H9 (cell line): Measurements from ENCODE around the gene DDX49. TPM values are rescaled to one million over a fixed set of nuclear protein-coding genes. Genes with fewer than 3 reads are reported as not detected.

Experiments
- DNase-seq: peaks from one replicate; pipeline ENCODE4 v3.0.0-alpha.2; 2017
- H2AFZ ChIP-seq: one replicate; pipeline ENCODE4 v1.6.1; 2013; ENCODE audit warnings: mild to moderate bottlenecking, low read length, control low read depth, moderate library complexity
- H2AK5ac ChIP-seq: 2 replicates; pipeline ENCODE4 v1.6.1; 2013; ENCODE audit warnings: low read length, control low read depth, mixed read lengths; ENCODE audit not compliant: insufficient read length
- H2BK120ac ChIP-seq: one replicate; pipeline ENCODE4 v1.6.1; 2013; ENCODE audit warnings: low read depth, mild to moderate bottlenecking, low read length, control low read depth, inconsistent platforms; ENCODE audit not compliant: poor library complexity, severe bottlenecking
- H2BK12ac ChIP-seq: 2 replicates; pipeline ENCODE4 v1.6.1; 2013; ENCODE audit warnings: low read length, control low read depth, mixed read lengths, low read depth; ENCODE audit not compliant: insufficient read length
- H2BK15ac ChIP-seq: 2 replicates; pipeline ENCODE4 v1.6.1; 2013; ENCODE audit warnings: low read depth, low read length, control low read depth
- H2BK20ac ChIP-seq: one replicate; pipeline ENCODE4 v1.6.1; 2013; ENCODE audit warnings: low read depth, mild to moderate bottlenecking, low read length, control low read depth, inconsistent platforms; ENCODE audit not compliant: poor library complexity, severe bottlenecking
- H2BK5ac ChIP-seq: 2 replicates; pipeline ENCODE4 v1.6.1; 2013; ENCODE audit warnings: low read length, control low read depth, mixed read lengths; ENCODE audit not compliant: insufficient read length
- H3K14ac ChIP-seq: 2 replicates; pipeline ENCODE4 v1.6.1; 2013; ENCODE audit warnings: low read length, control low read depth; ENCODE audit not compliant: insufficient read depth
- H3K18ac ChIP-seq: 2 replicates; pipeline ENCODE4 v1.6.1; 2013; ENCODE audit warnings: low read depth, mild to moderate bottlenecking, mixed read lengths, low read length, control low read depth; ENCODE audit not compliant: insufficient read length
- H3K23ac ChIP-seq: 2 replicates; pipeline ENCODE4 v1.6.1; 2013; ENCODE audit warnings: low read length, control low read depth, mixed read lengths, low read depth; ENCODE audit not compliant: insufficient read length
- H3K23me2 ChIP-seq: 2 replicates; pipeline ENCODE4 v1.6.1; 2013; ENCODE audit warnings: low read depth, mild to moderate bottlenecking, mixed read lengths, low read length, control low read depth; ENCODE audit not compliant: insufficient read length, poor library complexity, severe bottlenecking
- H3K27ac ChIP-seq: 2 replicates; pipeline ENCODE4 v1.5.1; 2013; ENCODE audit warnings: low read length, control low read depth, mixed read lengths, low read depth; ENCODE audit not compliant: insufficient read length
- H3K27me3 ChIP-seq: 2 replicates; pipeline ENCODE4 v1.6.1; 2013; ENCODE audit warnings: low read length, control low read depth, inconsistent platforms; ENCODE audit not compliant: insufficient read depth
- H3K4ac ChIP-seq: 2 replicates; pipeline ENCODE4 v1.6.1; 2013; ENCODE audit warnings: low read depth, mild to moderate bottlenecking, control low read depth, inconsistent platforms, low read length, moderate library complexity
- H3K4me1 ChIP-seq: 2 replicates; pipeline ENCODE4 v1.6.1; 2013; ENCODE audit warnings: low read length, control low read depth, inconsistent platforms; ENCODE audit not compliant: insufficient read depth
- H3K4me2 ChIP-seq: 2 replicates; pipeline ENCODE4 v1.6.1; 2013; ENCODE audit warnings: low read length, control low read depth, mixed read lengths; ENCODE audit not compliant: insufficient read length, insufficient read depth
- H3K56ac ChIP-seq: 2 replicates; pipeline ENCODE4 v1.6.1; 2013; ENCODE audit warnings: low read depth, mild to moderate bottlenecking, mixed read lengths, low read length, control low read depth; ENCODE audit not compliant: insufficient read length
- H3K79me1 ChIP-seq: 2 replicates; pipeline ENCODE4 v1.6.1; 2013; ENCODE audit warnings: low read depth, mild to moderate bottlenecking, moderate library complexity, low read length, control low read depth, inconsistent platforms; ENCODE audit not compliant: insufficient read depth, poor library complexity, severe bottlenecking
- H3K79me2 ChIP-seq: 2 replicates; pipeline ENCODE4 v1.6.1; 2013; ENCODE audit warnings: low read length, control low read depth, inconsistent platforms; ENCODE audit not compliant: insufficient read depth
- H3K9ac ChIP-seq: 2 replicates; pipeline ENCODE4 v1.6.1; 2013; ENCODE audit warnings: low read length, control low read depth, mixed read lengths; ENCODE audit not compliant: insufficient read length; ENCODE audit errors: extremely low read depth
- H3K9me3 ChIP-seq: one replicate; pipeline ENCODE4 v1.6.1; 2013; ENCODE audit warnings: low read depth, low read length, inconsistent platforms; ENCODE audit not compliant: control insufficient read depth
- H3T11ph ChIP-seq: one replicate; pipeline ENCODE4 v1.6.1; 2013; ENCODE audit warnings: mild to moderate bottlenecking, low read length, control low read depth, inconsistent platforms
- H4K20me1 ChIP-seq: one replicate; pipeline ENCODE4 v1.6.1; 2013; ENCODE audit not compliant: control insufficient read depth, insufficient read length, insufficient read depth
- H4K5ac ChIP-seq: 2 replicates; pipeline ENCODE4 v1.6.1; 2013; ENCODE audit warnings: low read depth, mild to moderate bottlenecking, mixed read lengths, low read length, control low read depth; ENCODE audit not compliant: insufficient read length
- H4K8ac ChIP-seq: replicated peaks from 2 replicates; pipeline ENCODE4 v1.6.1; 2013; ENCODE audit warnings: low read length, control low read depth, mixed read lengths, low read depth; ENCODE audit not compliant: insufficient read length
- H4K91ac ChIP-seq: 2 replicates; pipeline ENCODE4 v1.6.1; 2013; ENCODE audit warnings: low read depth, mild to moderate bottlenecking, moderate library complexity, mixed read lengths, low read length, control low read depth; ENCODE audit not compliant: insufficient read length
- H3K27ac Mint-ChIP-seq, 3 experiments: 2 replicates in 2 of 3; 3 replicates in 1 of 3; pipeline ENCODE4 v1.8.0; 2020 to 2021; ENCODE audit warnings: mixed read lengths in 3 of 3, mild to moderate bottlenecking in 1 of 3, moderate library complexity in 1 of 3
- H3K27me3 Mint-ChIP-seq: 2 replicates; pipeline ENCODE4 v1.8.0; 2021; ENCODE audit warnings: low read depth, mild to moderate bottlenecking, moderate library complexity, mixed read lengths
- H3K36me3 Mint-ChIP-seq, 3 experiments: 2 replicates in 2 of 3; 3 replicates in 1 of 3; pipeline ENCODE4 v1.8.0; 2020 to 2021; ENCODE audit warnings: low read depth in 3 of 3, mixed read lengths in 3 of 3; ENCODE audit not compliant: insufficient read depth in 1 of 3
- H3K4me1 Mint-ChIP-seq, 2 experiments: 2 replicates each; pipeline ENCODE4 v1.8.0; 2020; ENCODE audit warnings: mixed read lengths in 2 of 2
- H3K4me3 Mint-ChIP-seq, 2 experiments: 2 replicates in 1 of 2; 3 replicates in 1 of 2; pipeline ENCODE4 v1.8.0; 2020 to 2021; ENCODE audit warnings: mild to moderate bottlenecking in 2 of 2, mixed read lengths in 2 of 2, moderate library complexity in 1 of 2
- H3K9me3 Mint-ChIP-seq, 2 experiments: 2 replicates in 1 of 2; 3 replicates in 1 of 2; pipeline ENCODE4 v1.8.0; 2020; ENCODE audit warnings: mild to moderate bottlenecking in 2 of 2, mixed read lengths in 2 of 2, moderate library complexity in 1 of 2
- CTCF ChIP-seq: fragments of 200-600 bp; sonication (generic); conservative IDR thresholded peaks from 3 replicates; pipeline ENCODE4 v1.8.0; 2021; ENCODE audit warnings: antibody characterized with exemption, mild to moderate bottlenecking
- WGBS: extraction: QIAGEN DNeasy Blood & Tissue Kit; methylation state at CpG from one replicate; pipeline ENCODE4 v1.1.7; 2013; ENCODE audit warnings: missing lambda C conversion rate, low lambda C conversion rate, mixed read lengths; ENCODE audit not compliant: insufficient read length; ENCODE audit errors: extremely low coverage; 5-methylcytosine and 5-hydroxymethylcytosine counted together
- total RNA-seq: library from RNA; stranded (reverse); gene quantifications from 2 replicates; pipeline ENCODE4 v1.2.1, GENCODE V29; 2021

DDX49 gene
- total RNA-seq, 1 experiment from 2014 or later, result 52.3 TPM

- Histone ChIP-seq H2BK120ac (no peak overlapping the region), H3K4ac (no peak overlapping the region), H3K9me3 (no peaks in the 10 kb centered on the region), H2BK5ac (no peak overlapping the region), H4K20me1 (no peaks in the 10 kb centered on the region), H3K18ac (no peak overlapping the region), H2AFZ (no peak overlapping the region), H3K4me1 (no peaks in the 10 kb centered on the region), H4K8ac (no peak overlapping the region), H3T11ph (no peak overlapping the region), H2BK20ac (no peak overlapping the region), H3K23ac (no peak overlapping the region), H3K56ac (no peak overlapping the region), H3K23me2 (peaks cover 7% of the 10 kb centered on the region), H3K14ac (no peak overlapping the region), H2BK12ac (no peak overlapping the region), H3K79me2 (no peaks in the 10 kb centered on the region), H2AK5ac (no peak overlapping the region), H4K5ac (no peak overlapping the region), H4K91ac (no peak overlapping the region), H3K27me3 (no peaks in the 10 kb centered on the region), H3K9ac (no peak overlapping the region), H3K27ac (no peak overlapping the region), H2BK15ac (no peak overlapping the region), H3K79me1 (no peaks in the 10 kb centered on the region), H3K4me2 (peak overlapping the region; percentile 86)
- no peaks in the 10 kb centered on the region; a peak in 1 of 5 replicates for H3K9me3 Mint-ChIP-seq
- H3K4me1 Mint-ChIP-seq, result peaks cover 11 to 29% of the 10 kb centered on the region in 2 experiments
- TF ChIP-seq CTCF, result no peak
- peaks cover 7 to 23% (median 12%) of the 10 kb centered on the region in 3 experiments for H3K36me3 Mint-ChIP-seq
- no CpG with 5 or more reads among the region's 47 CpGs for WGBS
- DNase-seq, result peak; percentile 77
- peak overlapping the region in 2 of 3 experiments; percentile 48 to 77; a peak in 2 of 7 replicates for H3K27ac Mint-ChIP-seq
- peaks cover 41% of the 10 kb centered on the region for H3K27me3 Mint-ChIP-seq
- peak overlapping the region; percentile 76 to 95 for H3K4me3 Mint-ChIP-seq
These were observed 20.6 kb downstream of the DDX49 start for GRCh38 chr19:18939922-18940768.
